ENCODE data around the gene ATP5IF1.
A peak's percentile ranks its signal among the peaks of the same experiment; 100 is the strongest.

ATP5IF1 gene

DNA sequence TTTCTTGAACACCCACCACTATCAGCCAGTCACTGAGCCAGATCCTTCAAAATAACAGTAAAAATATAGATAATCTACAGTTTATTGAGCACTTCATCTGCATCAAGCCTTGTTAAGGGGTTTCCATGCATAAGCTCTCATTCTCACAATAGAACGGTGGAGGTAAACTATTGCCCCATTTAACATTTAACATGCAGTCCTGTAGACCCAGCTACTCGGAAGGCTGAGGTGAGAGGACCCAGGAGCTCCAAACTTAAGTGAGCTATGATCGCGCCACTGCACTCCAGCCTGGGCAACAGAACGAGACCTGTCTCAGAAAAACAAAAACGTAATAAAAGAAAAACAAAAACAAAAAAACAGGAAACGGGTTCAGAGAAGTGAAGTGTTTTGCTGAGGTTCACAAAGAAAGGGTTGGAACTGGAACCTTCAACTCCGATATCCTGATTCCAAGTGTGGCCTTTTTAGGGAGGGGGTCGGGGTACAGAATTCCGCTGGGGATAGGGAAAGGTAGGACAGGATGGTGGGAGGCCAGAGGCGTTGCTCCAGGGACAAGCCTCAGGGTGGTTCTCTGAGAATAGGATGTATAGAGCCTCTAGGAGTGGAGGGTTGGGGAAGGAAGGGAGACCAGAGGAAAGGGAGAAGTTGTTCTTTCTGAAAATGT, 11.8 kb downstream of the ATP5IF1 start:
- H3K4me3 ChIP-seq (ENCODE audit: low read length) = peak overlapping the region; percentile 53
- no peak for DNase-seq (ENCODE audit: low read depth)
- TF ChIP-seq, protein P1, sequence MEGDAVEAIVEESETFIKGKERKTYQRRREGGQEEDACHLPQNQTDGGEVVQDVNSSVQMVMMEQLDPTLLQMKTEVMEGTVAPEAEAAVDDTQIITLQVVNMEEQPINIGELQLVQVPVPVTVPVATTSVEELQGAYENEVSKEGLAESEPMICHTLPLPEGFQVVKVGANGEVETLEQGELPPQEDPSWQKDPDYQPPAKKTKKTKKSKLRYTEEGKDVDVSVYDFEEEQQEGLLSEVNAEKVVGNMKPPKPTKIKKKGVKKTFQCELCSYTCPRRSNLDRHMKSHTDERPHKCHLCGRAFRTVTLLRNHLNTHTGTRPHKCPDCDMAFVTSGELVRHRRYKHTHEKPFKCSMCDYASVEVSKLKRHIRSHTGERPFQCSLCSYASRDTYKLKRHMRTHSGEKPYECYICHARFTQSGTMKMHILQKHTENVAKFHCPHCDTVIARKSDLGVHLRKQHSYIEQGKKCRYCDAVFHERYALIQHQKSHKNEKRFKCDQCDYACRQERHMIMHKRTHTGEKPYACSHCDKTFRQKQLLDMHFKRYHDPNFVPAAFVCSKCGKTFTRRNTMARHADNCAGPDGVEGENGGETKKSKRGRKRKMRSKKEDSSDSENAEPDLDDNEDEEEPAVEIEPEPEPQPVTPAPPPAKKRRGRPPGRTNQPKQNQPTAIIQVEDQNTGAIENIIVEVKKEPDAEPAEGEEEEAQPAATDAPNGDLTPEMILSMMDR (conservative IDR thresholded peaks at IDR 0.05; ENCODE audit: low read length) = no peak

DNA sequence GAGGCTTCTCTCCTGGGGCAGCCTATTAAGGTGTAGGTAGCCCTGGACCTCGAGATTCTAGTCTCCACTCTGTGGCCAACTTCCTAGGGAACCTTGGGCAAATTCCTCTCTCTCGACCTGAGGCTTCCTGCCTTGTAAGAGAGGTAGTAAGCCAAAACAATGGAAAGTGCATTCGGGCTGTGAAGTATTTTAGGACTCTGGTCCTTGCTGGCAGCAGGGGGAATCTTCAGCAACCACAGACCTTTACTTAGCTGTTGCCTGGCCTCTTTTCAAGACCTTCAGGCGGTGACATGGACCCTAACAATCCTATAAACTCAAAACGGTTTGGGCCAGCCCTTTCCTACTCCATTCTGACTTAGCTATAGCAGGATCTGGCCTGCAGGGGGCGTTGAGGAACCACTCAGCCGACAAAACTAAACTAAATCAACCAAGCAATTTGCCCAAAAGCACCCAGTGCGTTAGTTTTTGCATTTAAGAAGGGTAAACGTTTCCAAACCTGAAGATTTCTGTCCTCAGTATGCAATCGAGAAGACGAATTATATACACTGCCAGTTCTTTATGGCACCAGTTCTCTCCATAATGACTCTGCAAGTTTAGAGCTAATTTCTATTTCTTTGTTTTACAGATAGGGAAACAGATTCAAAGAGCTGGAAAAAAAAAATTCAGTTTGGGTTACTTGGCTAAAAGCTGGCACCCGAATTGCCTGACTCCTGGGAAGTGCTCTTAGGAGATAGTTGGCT, 12.5 kb downstream of the ATP5IF1 start:
- TF ChIP-seq, protein P1 (conservative IDR thresholded peaks at IDR 0.05; ENCODE audit: low read length) = peak; percentile 95
- DNase-seq (ENCODE audit: low read depth) = peak; percentile 81
- peak overlapping the region; percentile 10 for H3K4me3 ChIP-seq (ENCODE audit: low read length)

GRCh38 chr1:28249013-28249865, 13.3 kb downstream of the ATP5IF1 start:
- H3K4me3 ChIP-seq (ENCODE audit: low read length) = peak overlapping the region; percentile 10
- DNase-seq (ENCODE audit: low read depth) = peak; percentile 87
- TF ChIP-seq, protein P1 (conservative IDR thresholded peaks at IDR 0.05; ENCODE audit: low read length) = no peak

DNA sequence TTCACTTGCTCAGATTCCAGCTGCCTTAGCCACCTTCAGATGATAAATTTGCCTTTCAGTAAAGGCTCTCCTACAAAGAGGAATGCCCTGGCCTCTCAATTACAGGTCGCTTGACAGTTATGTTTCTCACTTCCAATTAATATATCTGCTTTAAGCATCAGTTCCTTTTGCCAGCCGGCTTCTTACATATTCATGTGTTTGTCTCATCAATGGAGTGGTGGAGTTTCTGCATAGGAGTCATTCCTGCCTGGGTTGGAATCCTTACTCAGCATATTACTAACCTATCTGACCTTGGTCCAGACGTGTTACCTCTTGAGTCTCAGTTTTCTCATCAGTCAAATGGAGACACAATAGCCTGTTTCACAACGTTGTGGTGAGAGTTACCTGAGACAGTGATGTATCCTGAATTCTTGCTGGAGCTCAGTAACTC, 14.0 kb downstream of the ATP5IF1 start:
- TF ChIP-seq, protein P1 (conservative IDR thresholded peaks at IDR 0.05; ENCODE audit: low read length) = no peak
- peak; percentile 27 for DNase-seq (ENCODE audit: low read depth)
- no peak overlapping the region for H3K4me3 ChIP-seq (ENCODE audit: low read length)

GRCh38 chr1:28256197-28256827, 20.4 kb downstream of the ATP5IF1 start:
- H3K4me3 ChIP-seq (ENCODE audit: low read length) = no peak overlapping the region
- TF ChIP-seq, protein P1 (conservative IDR thresholded peaks at IDR 0.05; ENCODE audit: low read length) = no peak
- no peak for DNase-seq (ENCODE audit: low read depth)

DNA sequence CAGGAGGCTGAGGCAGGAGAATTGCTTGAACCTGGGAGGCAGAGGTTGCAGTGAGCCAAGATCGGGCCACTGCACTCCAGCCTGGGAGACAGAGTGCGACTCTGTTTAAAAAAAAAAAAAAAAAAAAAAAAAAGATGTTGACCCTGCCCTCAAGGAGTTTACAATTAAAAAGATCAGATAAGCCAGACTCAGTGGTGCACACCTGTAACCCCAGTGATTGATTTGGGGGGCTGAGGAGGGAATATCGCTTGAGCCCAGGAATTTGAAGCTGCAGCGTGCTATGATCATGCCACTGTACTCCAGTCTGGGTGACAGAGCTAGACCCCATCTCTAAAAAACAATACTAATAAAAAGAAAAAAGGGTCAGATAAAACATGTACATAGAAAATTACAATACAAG, 21.8 kb downstream of the ATP5IF1 start:
- no peak overlapping the region for H3K4me3 ChIP-seq (ENCODE audit: low read length)
- TF ChIP-seq, protein P1 (conservative IDR thresholded peaks at IDR 0.05; ENCODE audit: low read length) = no peak
- DNase-seq (ENCODE audit: low read depth) = no peak
